Neural progenitor cell (in vitro differentiated cells): ENCODE data around the gene FBXL5.

Experiments
- EZH2phosphoT487 ChIP-seq: fragments of 200-600 bp; sonication (generic); IDR thresholded peaks from 2 replicates; pipeline ENCODE4 v1.6.1; 2017; ENCODE audit warnings: antibody characterized with exemption
- TF ChIP-seq, protein P1 (sequence below): fragments of 200-600 bp; sonication (generic); IDR thresholded peaks from 2 replicates; pipeline ENCODE4 v1.5.1; 2017; ENCODE audit warnings: antibody characterized with exemption, mild to moderate bottlenecking

DNA sequence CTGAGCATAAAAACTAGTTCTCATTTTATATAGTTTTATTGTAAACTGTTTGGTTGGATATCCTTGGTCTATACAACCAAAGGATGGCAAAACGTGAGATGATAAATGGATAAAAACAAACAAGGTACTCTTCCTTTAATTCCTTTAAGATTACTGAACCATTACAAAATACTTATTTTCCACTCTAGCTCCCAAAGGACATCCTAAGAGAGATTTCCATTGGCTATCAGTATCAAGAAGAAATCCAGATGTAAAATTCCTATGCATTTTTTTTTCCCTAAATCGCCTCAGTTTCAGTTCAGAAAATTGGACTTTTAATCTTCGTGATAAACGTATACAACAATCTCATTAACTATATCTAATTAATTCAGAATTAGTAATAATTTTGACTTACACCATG lies 2.3 kb downstream of the FBXL5 start:
- TF ChIP-seq, protein P1, sequence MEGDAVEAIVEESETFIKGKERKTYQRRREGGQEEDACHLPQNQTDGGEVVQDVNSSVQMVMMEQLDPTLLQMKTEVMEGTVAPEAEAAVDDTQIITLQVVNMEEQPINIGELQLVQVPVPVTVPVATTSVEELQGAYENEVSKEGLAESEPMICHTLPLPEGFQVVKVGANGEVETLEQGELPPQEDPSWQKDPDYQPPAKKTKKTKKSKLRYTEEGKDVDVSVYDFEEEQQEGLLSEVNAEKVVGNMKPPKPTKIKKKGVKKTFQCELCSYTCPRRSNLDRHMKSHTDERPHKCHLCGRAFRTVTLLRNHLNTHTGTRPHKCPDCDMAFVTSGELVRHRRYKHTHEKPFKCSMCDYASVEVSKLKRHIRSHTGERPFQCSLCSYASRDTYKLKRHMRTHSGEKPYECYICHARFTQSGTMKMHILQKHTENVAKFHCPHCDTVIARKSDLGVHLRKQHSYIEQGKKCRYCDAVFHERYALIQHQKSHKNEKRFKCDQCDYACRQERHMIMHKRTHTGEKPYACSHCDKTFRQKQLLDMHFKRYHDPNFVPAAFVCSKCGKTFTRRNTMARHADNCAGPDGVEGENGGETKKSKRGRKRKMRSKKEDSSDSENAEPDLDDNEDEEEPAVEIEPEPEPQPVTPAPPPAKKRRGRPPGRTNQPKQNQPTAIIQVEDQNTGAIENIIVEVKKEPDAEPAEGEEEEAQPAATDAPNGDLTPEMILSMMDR = no peak
- no peak for TF ChIP-seq EZH2phosphoT487
